Ishikawa (cell line): ENCODE measurements around the gene CCDC88C.

Source experiments
- CEBPB ChIP-seq: IDR thresholded peaks from 2 replicates; pipeline ENCODE4 v1.6.1; 2012
- CREB1 ChIP-seq: IDR thresholded peaks from 2 replicates; pipeline ENCODE4 v1.6.1; 2012; ENCODE audit warnings: low read depth
- EGR1 ChIP-seq: IDR thresholded peaks from 2 replicates; pipeline ENCODE4 v1.6.1; 2012
- EP300 ChIP-seq: IDR thresholded peaks from 2 replicates; pipeline ENCODE4 v1.6.1; 2012; ENCODE audit warnings: borderline replicate concordance
- FOXM1 ChIP-seq: IDR thresholded peaks from 2 replicates; pipeline ENCODE4 v1.6.1; 2012; ENCODE audit warnings: low read depth, borderline replicate concordance
- MAX ChIP-seq: IDR thresholded peaks from 2 replicates; pipeline ENCODE4 v1.6.1; 2012
- NFIC ChIP-seq: IDR thresholded peaks from 2 replicates; pipeline ENCODE4 v1.6.1; 2012
- RAD21 ChIP-seq: IDR thresholded peaks from 2 replicates; pipeline ENCODE4 v1.6.1; 2012; ENCODE audit warnings: low read depth
- REST ChIP-seq: IDR thresholded peaks from 2 replicates; pipeline ENCODE4 v1.6.1; 2012; ENCODE audit warnings: low read depth, mild to moderate bottlenecking
- TAF1 ChIP-seq: IDR thresholded peaks from 2 replicates; pipeline ENCODE4 v1.6.1; 2012; ENCODE audit warnings: low read depth, mild to moderate bottlenecking
- TCF12 ChIP-seq: IDR thresholded peaks from 2 replicates; pipeline ENCODE4 v1.6.1; 2012; ENCODE audit warnings: low read depth
- TEAD4 ChIP-seq: IDR thresholded peaks from 2 replicates; pipeline ENCODE4 v1.6.1; 2012
- USF1 ChIP-seq: IDR thresholded peaks from 2 replicates; pipeline ENCODE4 v1.6.1; 2012
- YY1 ChIP-seq: IDR thresholded peaks from 2 replicates; pipeline ENCODE4 v1.6.1; 2012; ENCODE audit warnings: low read depth
- ZBTB7A ChIP-seq: IDR thresholded peaks from 2 replicates; pipeline ENCODE4 v1.6.1; 2012; ENCODE audit warnings: low read depth

CCDC88C gene

GRCh38 chr14:91332986-91333649, 84.5 kb downstream of the CCDC88C start:
- TF ChIP-seq CREB1 (no peak), REST (no peak), CEBPB (no peak)

- TF ChIP-seq REST (no peak), EP300 (no peak), EGR1 (no peak), RAD21 (no peak)
Observed at GRCh38 chr14:91332171-91332985, 85.2 kb downstream of the CCDC88C start.

GRCh38 chr14:91331721-91332120, 85.9 kb downstream of the CCDC88C start:
- TF ChIP-seq FOXM1 (no peak), EGR1 (no peak), RAD21 (no peak), NFIC (no peak)

- no peak for TF ChIP-seq RAD21
- TF ChIP-seq TEAD4: no peak
Observed at GRCh38 chr14:91330856-91331255, 86.8 kb downstream of the CCDC88C start.

GRCh38 chr14:91330096-91330696, 87.4 kb downstream of the CCDC88C start:
- TF ChIP-seq FOXM1 (no peak), EGR1 (no peak), TEAD4 (no peak), CEBPB (no peak), TAF1 (no peak), TCF12 (no peak), NFIC (no peak), REST (no peak), YY1 (no peak), RAD21 (no peak), USF1 (no peak), ZBTB7A (no peak), EP300 (no peak), CREB1 (no peak), MAX (no peak)
